ENCODE results near the gene ATG101. TPM values are rescaled to one million over a fixed set of nuclear protein-coding genes. Genes with fewer than 3 reads are reported as not detected.

ATG101 gene
- total and polyA plus RNA-seq, 7 donors = 25.1 to 154 (median 35.3) TPM

GRCh38 chr12:52023182-52023975 lies 46.4 kb upstream of the ATG101 start:
- Histone ChIP-seq H3K27ac (peak overlapping the region; percentile 7), H3K27me3 (ENCODE audit: insufficient read depth in 3 of 3, low read length in 2 of 3) (no peaks in the 10 kb centered on the region), H3K4me1 (peaks cover 30% of the 10 kb centered on the region), H3K4me3 (peak overlapping the region; percentile 61), H3K36me3 (ENCODE audit: insufficient read depth in 1 of 2, low read depth in 1 of 2) (no peaks in the 10 kb centered on the region), H3K9me3 (no peaks in the 10 kb centered on the region)
- ATAC-seq (peak; percentile 55 to 65 (median 64)), DNase-seq (peak; percentile 88 to 92)
- TF ChIP-seq CTCF (IDR thresholded peaks at IDR 0.05) = peak; percentile 93
- WGBS, 3 donors = 0 to 1% (median 1%) methylated on average over 56 to 70 of the region's 70 CpGs
- intact Hi-C loops (cut with DNase I) = loop anchor here in 1 of 2 donors (1.0 kb wide), 1 partner anchor 18 kb away; no protein-coding TSS in a partner anchor

- ATAC-seq = no peak
- 30 to 36% (median 32%) methylated on average over 18 to 20 of the region's 20 CpGs for WGBS, 3 donors
- no peak for TF ChIP-seq CTCF (IDR thresholded peaks at IDR 0.05)
- intact Hi-C loops (cut with DNase I) = loop anchor here (1.0 to 2.0 kb wide), 3 partner anchors 19 to 99 kb away; no protein-coding TSS in a partner anchor
- H3K9me3 ChIP-seq = no peaks in the 10 kb centered on the region
- H3K27ac ChIP-seq = peak overlapping the region; percentile 7
- H3K4me3 ChIP-seq = peak overlapping the region; percentile 61
- no peak for DNase-seq
- H3K4me1 ChIP-seq = peaks cover 30% of the 10 kb centered on the region
- H3K36me3 ChIP-seq (ENCODE audit: insufficient read depth in 1 of 2, low read depth in 1 of 2) = no peaks in the 10 kb centered on the region
- no peaks in the 10 kb centered on the region for H3K27me3 ChIP-seq (ENCODE audit: insufficient read depth in 3 of 3, low read length in 2 of 3)
These were observed 45.6 kb upstream of the ATG101 start for GRCh38 chr12:52023976-52024688.

- Histone ChIP-seq H3K27me3 (ENCODE audit: insufficient read depth in 3 of 3, low read length in 2 of 3) (no peaks in the 10 kb centered on the region), H3K4me3 (peak overlapping the region; percentile 60), H3K9me3 (no peaks in the 10 kb centered on the region), H3K27ac (peak overlapping the region; percentile 89), H3K4me1 (peaks cover 36% of the 10 kb centered on the region), H3K36me3 (ENCODE audit: insufficient read depth in 1 of 2, low read depth in 1 of 2) (no peaks in the 10 kb centered on the region)
- 78 to 91% (median 80%) methylated on average over 15 of the region's 15 CpGs for WGBS, 3 donors
- ATAC-seq (no peak), DNase-seq (no peak)
- intact Hi-C loops (cut with DNase I) = loop anchor here (1.0 to 5.0 kb wide), 4 partner anchors 42 to 98 kb away; partner anchors contain the start of gene ATG101 (in 1 of the 2)
- TF ChIP-seq CTCF (IDR thresholded peaks at IDR 0.05) = no peak
These were observed 44.9 kb upstream of the ATG101 start for GRCh38 chr12:52024845-52025230.

GRCh38 chr12:52026263-52026662 lies 43.5 kb upstream of the ATG101 start:
- Histone ChIP-seq H3K27ac (peak overlapping the region; percentile 89), H3K4me3 (peak overlapping the region; percentile 60), H3K27me3 (ENCODE audit: insufficient read depth in 3 of 3, low read length in 2 of 3) (no peaks in the 10 kb centered on the region), H3K9me3 (no peaks in the 10 kb centered on the region), H3K4me1 (peaks cover 39% of the 10 kb centered on the region), H3K36me3 (ENCODE audit: insufficient read depth in 1 of 2, low read depth in 1 of 2) (no peaks in the 10 kb centered on the region)
- ATAC-seq (peak in 3 of 4 donors; percentile 38 to 43 (median 38)), DNase-seq (no peak)
- intact Hi-C loops (cut with DNase I) = loop anchor here in 1 of 2 donors (5.0 kb wide), 1 partner anchor 41 kb away; the partner anchor contains the start of gene ATG101
- TF ChIP-seq CTCF (IDR thresholded peaks at IDR 0.05) = no peak
- 21 to 30% (median 24%) methylated on average over 5 of the region's 5 CpGs for WGBS, 3 donors

Data from psoas muscle (tissue), 8 donors.